ENCODE results near the gene DOK4. TPM values are rescaled to one million over a fixed set of nuclear protein-coding genes. Genes with fewer than 3 reads are reported as not detected.

Gene DOK4
- total RNA-seq, 8 experiments from 2014 or later = 11.3 to 34.8 (median 22.6) TPM

GRCh38 chr16:57489229-57489628 lies 2.9 kb upstream of the DOK4 start:
- WGBS, 10 experiments = 73 to 100% (median 100%) methylated on average over 1 to 3 of the region's 5 CpGs; no CpG with 5 or more reads in 3 of the 10 experiments
- Histone ChIP-seq H3K27ac (no peak overlapping the region), H3K4me3 (no peak overlapping the region), H3K4me1 (replicated peaks in 1 of 2) (peaks cover 5 to 8% of the 10 kb centered on the region in 2 donors)
- in situ Hi-C loops (cut with MboI; ENCODE audit: low pct_unique_long_range_greater_than_20kb in 2 of 9, low sequenced_read_pairs in 9 of 9, unreplicated experiment in 9 of 9) = no loop called here
- ATAC-seq (replicated peaks in 6 of 8) = no peak

GRCh38 chr16:57486858-57487834 lies 853 bp upstream of the DOK4 start:
- Histone ChIP-seq H3K4me1 (replicated peaks in 1 of 2) (peaks cover 5 to 8% of the 10 kb centered on the region in 2 donors), H3K27ac (no peak overlapping the region), H3K4me3 (peak overlapping the region; percentile 42 to 74 (median 56))
- WGBS, 10 experiments = 67 to 100% (median 90%) methylated on average over 2 to 3 of the region's 8 CpGs; no CpG with 5 or more reads in 5 of the 10 experiments
- in situ Hi-C loops (cut with MboI; ENCODE audit: low pct_unique_long_range_greater_than_20kb in 2 of 9, low sequenced_read_pairs in 9 of 9, unreplicated experiment in 9 of 9) = no loop called here
- no peak for ATAC-seq (replicated peaks in 6 of 8)

DNA sequence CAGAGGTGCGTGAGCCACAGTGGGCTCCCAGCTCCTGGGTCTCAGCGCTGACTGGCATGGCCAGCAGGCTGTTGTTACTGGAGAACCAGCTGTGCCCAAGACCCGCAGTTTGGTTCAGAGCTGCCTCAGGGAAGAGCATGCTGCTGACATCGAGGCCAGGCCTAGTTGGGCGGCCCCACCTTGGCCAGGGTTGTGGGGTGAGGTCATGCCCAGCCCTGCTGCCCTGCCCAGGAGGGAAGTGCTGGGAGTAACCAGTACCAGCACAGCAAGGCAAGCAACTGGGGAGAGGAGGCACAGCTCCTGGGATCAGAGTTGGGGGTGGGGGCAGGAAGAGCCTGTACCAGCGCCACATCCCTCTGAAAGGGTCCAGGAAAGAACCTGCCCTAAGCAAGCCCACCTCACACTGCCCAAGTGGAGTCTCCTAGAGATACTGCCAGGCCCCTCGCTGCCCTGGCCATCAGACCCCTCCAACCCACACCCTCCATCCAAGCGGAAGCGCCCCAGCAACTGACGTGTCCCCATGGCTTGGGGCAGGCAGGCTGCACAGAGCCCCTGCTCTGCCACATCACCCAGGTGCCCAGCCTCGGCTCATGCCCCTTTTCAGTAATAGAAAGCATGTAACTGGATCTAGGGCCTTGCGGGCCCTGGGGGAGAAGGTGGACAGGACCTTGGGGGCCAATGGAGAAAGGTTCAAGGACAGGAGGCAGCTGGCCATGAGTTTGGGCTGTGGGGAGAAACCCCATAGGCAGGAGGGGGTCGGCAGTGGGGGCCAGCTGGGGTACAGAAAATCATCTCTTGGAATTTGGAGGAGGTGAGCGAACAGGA lies 990 bp downstream of the DOK4 start:
- no peak overlapping the region for H3K27ac ChIP-seq
- peak overlapping the region; percentile 42 to 74 (median 56) for H3K4me3 ChIP-seq
- peaks cover 7 to 10% of the 10 kb centered on the region in 2 donors for H3K4me1 ChIP-seq (replicated peaks in 1 of 2)
- peak in 2 of 8 experiments; percentile 10 to 16 for ATAC-seq (replicated peaks in 6 of 8)
- in situ Hi-C loops (cut with MboI; ENCODE audit: low pct_unique_long_range_greater_than_20kb in 2 of 9, low sequenced_read_pairs in 9 of 9, unreplicated experiment in 9 of 9) = no loop called here
- WGBS, 10 experiments = 44 to 100% (median 89%) methylated on average over 1 to 9 of the region's 14 CpGs; no CpG with 5 or more reads in 4 of the 10 experiments

DNA sequence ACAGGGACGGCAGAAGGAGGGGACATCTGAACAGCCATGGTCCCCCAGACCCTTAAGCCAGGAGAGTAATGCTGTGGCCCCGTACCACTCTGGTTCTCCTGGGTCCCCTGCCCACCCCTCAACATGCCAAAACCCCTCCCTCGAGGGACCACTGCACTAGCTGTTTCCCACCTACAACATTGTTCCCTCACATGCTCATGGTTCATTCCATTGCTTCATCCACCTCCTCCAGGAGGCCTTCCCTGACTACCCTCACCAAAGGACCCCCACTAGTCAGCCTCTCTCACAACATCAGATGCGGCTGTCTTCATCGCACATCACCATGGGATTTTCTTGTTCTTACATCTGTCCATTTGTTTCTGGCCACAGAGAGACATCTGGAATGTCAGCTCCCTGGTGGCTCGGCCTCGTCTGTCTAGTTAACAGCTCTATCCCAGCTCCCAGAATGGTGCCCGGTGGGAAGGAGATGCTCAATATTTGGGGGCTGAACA lies 1.7 kb downstream of the DOK4 start:
- Histone ChIP-seq H3K27ac (no peak overlapping the region), H3K4me1 (replicated peaks in 1 of 2) (peaks cover 15 to 17% of the 10 kb centered on the region in 2 donors), H3K4me3 (no peak overlapping the region)
- WGBS, 10 experiments = 17 to 100% (median 85%) methylated on average over 1 to 4 of the region's 8 CpGs; no CpG with 5 or more reads in 4 of the 10 experiments
- in situ Hi-C loops (cut with MboI; ENCODE audit: low pct_unique_long_range_greater_than_20kb in 2 of 9, low sequenced_read_pairs in 9 of 9, unreplicated experiment in 9 of 9) = no loop called here
- ATAC-seq (replicated peaks in 6 of 8) = no peak

- peaks cover 21 to 22% of the 10 kb centered on the region in 2 donors for H3K4me1 ChIP-seq (replicated peaks in 1 of 2)
- in situ Hi-C loops (cut with MboI; ENCODE audit: low pct_unique_long_range_greater_than_20kb in 2 of 9, low sequenced_read_pairs in 9 of 9, unreplicated experiment in 9 of 9) = no loop called here
- no peak overlapping the region for H3K27ac ChIP-seq
- H3K4me3 ChIP-seq = no peak overlapping the region
- 60 to 97% (median 80%) methylated on average over 1 to 9 of the region's 19 CpGs; no CpG with 5 or more reads in 3 of the 10 experiments for WGBS, 10 experiments
- ATAC-seq (replicated peaks in 6 of 8) = no peak
These were observed 2.4 kb downstream of the DOK4 start for GRCh38 chr16:57483725-57484514.

GRCh38 chr16:57482845-57483545 lies 3.3 kb downstream of the DOK4 start:
- in situ Hi-C loops (cut with MboI; ENCODE audit: low pct_unique_long_range_greater_than_20kb in 2 of 9, low sequenced_read_pairs in 9 of 9, unreplicated experiment in 9 of 9) = no loop called here
- no peak for ATAC-seq (replicated peaks in 6 of 8)
- WGBS, 10 experiments = 70 to 100% (median 93%) methylated on average over 1 to 5 of the region's 14 CpGs; no CpG with 5 or more reads in 1 of the 10 experiments
- H3K4me1 ChIP-seq (replicated peaks in 1 of 2) = peaks cover 31% of the 10 kb centered on the region in 2 donors
- H3K27ac ChIP-seq = no peak overlapping the region
- H3K4me3 ChIP-seq = no peak overlapping the region

GRCh38 chr16:57481421-57481820 lies 4.9 kb downstream of the DOK4 start:
- no peak for ATAC-seq (replicated peaks in 6 of 8)
- in situ Hi-C loops (cut with MboI; ENCODE audit: low pct_unique_long_range_greater_than_20kb in 2 of 9, low sequenced_read_pairs in 9 of 9, unreplicated experiment in 9 of 9) = no loop called here
- Histone ChIP-seq H3K4me3 (no peak overlapping the region), H3K4me1 (replicated peaks in 1 of 2) (peaks cover 37 to 39% of the 10 kb centered on the region in 2 donors), H3K27ac (no peak overlapping the region)
- 20 to 100% (median 82%) methylated on average over 1 to 2 of the region's 4 CpGs; no CpG with 5 or more reads in 6 of the 10 experiments for WGBS, 10 experiments

DNA sequence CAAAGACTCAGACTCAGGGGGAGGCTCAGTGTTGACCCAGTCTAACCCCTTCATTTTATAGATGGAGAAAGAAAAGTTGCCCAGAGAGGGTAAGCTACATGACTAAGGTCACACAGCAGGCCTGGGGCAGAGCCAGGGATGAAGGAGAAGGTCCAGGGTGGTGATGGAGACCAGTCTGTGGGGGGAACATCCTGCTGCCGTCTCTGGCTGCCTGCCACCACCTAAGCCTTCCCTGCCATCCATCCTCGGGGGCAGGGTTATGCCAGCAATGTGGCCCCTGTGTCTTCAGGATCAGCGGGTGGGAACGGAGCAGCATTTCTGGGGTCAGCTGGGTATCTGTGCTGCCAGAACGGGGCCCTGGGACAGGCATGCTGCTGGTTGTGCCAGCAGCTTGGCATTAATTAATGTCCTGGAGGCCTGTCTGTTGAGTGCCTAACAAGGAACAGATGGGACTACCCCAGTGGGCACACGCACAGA lies 5.5 kb downstream of the DOK4 start:
- peaks cover 39 to 40% of the 10 kb centered on the region in 2 donors for H3K4me1 ChIP-seq (replicated peaks in 1 of 2)
- no peak for ATAC-seq (replicated peaks in 6 of 8)
- in situ Hi-C loops (cut with MboI; ENCODE audit: low pct_unique_long_range_greater_than_20kb in 2 of 9, low sequenced_read_pairs in 9 of 9, unreplicated experiment in 9 of 9) = no loop called here

DNA sequence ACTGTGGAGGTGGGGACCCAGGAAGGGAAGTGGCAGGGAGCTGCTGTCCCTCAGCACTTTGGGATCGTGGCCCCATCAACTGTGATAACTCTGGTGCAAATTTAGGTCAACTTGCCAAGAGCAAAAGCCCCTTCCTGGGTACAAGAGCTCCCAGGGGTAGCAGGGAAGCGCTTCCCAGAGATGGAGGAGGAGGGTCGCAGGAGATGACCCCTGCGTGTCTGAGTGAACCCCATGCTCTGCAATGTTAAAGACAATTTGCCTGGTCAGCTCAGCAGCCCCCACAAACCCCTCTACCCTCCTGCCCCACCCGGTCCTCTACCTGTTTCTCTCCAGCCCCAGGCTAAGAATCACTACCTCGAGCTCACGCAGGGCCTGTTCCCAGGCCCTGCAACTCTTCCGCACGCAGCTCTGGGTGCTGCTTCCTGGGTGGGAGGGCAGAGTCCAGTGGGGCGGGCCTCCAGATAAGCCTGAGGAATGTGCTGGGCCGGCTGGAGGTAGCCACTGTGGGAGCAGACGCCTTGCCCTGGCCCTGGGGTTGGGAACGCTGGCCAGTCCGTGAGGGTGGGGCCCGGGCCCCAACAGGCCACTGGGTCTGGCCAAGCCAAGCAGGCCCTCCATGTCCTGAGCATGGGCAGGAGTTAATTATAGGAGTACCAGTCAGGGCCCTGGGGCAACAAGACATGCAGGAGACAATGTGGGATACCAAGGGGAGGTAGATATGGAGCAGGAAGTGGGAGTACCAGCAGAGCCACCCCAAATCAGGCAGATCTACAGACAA lies 6.1 kb downstream of the DOK4 start:
- ATAC-seq (replicated peaks in 6 of 8) = peak in 3 of 8 experiments; percentile 36 to 76 (median 58)
- WGBS, 10 experiments = 0 to 70% (median 40%) methylated on average over 1 to 6 of the region's 15 CpGs; no CpG with 5 or more reads in 5 of the 10 experiments

More for the DNA sequence above, 5.5 kb downstream of the DOK4 start:
- WGBS, 10 experiments = 20 to 100% (median 69%) methylated on average over 1 to 5 of the region's 6 CpGs; no CpG with 5 or more reads in 4 of the 10 experiments
- Histone ChIP-seq H3K27ac (no peak overlapping the region), H3K4me3 (no peak overlapping the region)

DNA sequence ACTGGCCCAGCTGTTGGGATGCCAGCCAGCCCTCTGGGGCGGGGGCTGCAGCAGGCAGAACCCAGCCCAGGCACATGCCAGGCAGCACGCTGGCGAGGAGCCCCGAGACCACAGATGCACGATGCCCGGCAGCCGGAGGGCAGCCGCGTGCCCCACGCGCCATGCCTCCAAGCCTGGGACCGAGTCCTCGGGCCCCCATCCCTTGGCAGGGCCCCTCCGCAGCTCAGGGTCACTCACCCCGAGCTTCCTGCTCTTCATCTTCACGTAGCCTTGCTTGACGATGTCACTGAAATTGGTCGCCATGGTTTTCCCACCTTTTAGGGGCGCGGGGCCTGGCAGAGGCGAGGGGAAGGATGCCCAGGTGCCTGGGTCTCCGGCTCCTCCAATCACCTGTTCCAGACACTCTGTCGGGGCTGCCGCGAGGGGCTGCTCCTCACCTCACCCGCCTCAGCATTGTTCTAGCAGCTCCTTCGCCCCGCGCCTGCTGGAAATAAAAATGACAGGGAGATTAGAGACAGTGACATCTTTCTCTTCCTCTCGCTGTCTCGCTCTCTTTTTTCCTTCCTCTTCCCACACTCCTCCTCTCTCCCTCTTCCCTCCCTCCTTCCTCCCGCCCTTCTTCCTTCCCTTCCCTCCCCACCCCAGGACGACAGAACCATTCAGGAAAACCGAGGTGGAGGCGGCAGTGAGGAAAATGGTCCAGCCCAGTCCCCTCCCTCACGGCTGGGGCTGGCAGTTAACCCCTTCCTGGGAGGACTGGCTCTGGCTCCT lies 6.9 kb downstream of the DOK4 start:
- 0 to 10% (median 0%) methylated on average over 1 to 9 of the region's 36 CpGs; no CpG with 5 or more reads in 5 of the 10 experiments for WGBS, 10 experiments
- in situ Hi-C loops (cut with MboI; ENCODE audit: low pct_unique_long_range_greater_than_20kb in 2 of 9, low sequenced_read_pairs in 9 of 9, unreplicated experiment in 9 of 9) = no loop called here
- peak; percentile 37 to 83 (median 56) for ATAC-seq (replicated peaks in 6 of 8)
- Histone ChIP-seq H3K4me1 (replicated peaks in 1 of 2) (peaks cover 36 to 41% of the 10 kb centered on the region in 2 donors), H3K4me3 (peak overlapping the region; percentile 30 to 39 (median 34)), H3K27ac (no peak overlapping the region)

More for the DNA sequence above, 6.1 kb downstream of the DOK4 start:
- Histone ChIP-seq H3K4me1 (replicated peaks in 1 of 2) (peaks cover 36 to 41% of the 10 kb centered on the region in 2 donors), H3K4me3 (peak overlapping the region; percentile 30 to 39 (median 34)), H3K27ac (no peak overlapping the region)
- in situ Hi-C loops (cut with MboI; ENCODE audit: low pct_unique_long_range_greater_than_20kb in 2 of 9, low sequenced_read_pairs in 9 of 9, unreplicated experiment in 9 of 9) = no loop called here

Data from motor neuron (in vitro differentiated cells).